ENCODE data around the gene CDKN2B.
"Not testable (repeated sequence)": the region's sequence is repeated elsewhere in the genome, so short reads cannot be mapped to it uniquely, and the experiment has no call there.

CDKN2B gene

GRCh38 chr9:21969951-21970799 lies 38.9 kb downstream of the CDKN2B start:
- in situ Hi-C loops (cut with MboI; ENCODE audit: low sequenced_read_pairs): no loop called here

- in situ Hi-C loops (cut with MboI; ENCODE audit: low sequenced_read_pairs): no loop called here
Observed at GRCh38 chr9:21969011-21969940, 39.8 kb downstream of the CDKN2B start.

GRCh38 chr9:21968331-21969010 lies 40.6 kb downstream of the CDKN2B start:
- in situ Hi-C loops (cut with MboI; ENCODE audit: low sequenced_read_pairs): no loop called here

- in situ Hi-C loops (cut with MboI; ENCODE audit: low sequenced_read_pairs): no loop called here
Observed at GRCh38 chr9:21967702-21968101, 41.4 kb downstream of the CDKN2B start.

- in situ Hi-C loops (cut with MboI; ENCODE audit: low sequenced_read_pairs): no loop called here
Observed at GRCh38 chr9:21967169-21967568, 41.9 kb downstream of the CDKN2B start.

- in situ Hi-C loops (cut with MboI; ENCODE audit: low sequenced_read_pairs): no loop called here
Observed at GRCh38 chr9:21966140-21966851, 42.8 kb downstream of the CDKN2B start.

- in situ Hi-C loops (cut with MboI; ENCODE audit: low sequenced_read_pairs): no loop called here
Observed at GRCh38 chr9:21965401-21965951, 43.6 kb downstream of the CDKN2B start.

- in situ Hi-C loops (cut with MboI; ENCODE audit: low sequenced_read_pairs): no loop called here
Observed at GRCh38 chr9:21964925-21965385, 44.1 kb downstream of the CDKN2B start.

- in situ Hi-C loops (cut with MboI; ENCODE audit: low sequenced_read_pairs): no loop called here
Observed at GRCh38 chr9:21961569-21961968, 47.5 kb downstream of the CDKN2B start.

- in situ Hi-C loops (cut with MboI; ENCODE audit: low sequenced_read_pairs): not testable (repeated sequence)
Observed at GRCh38 chr9:21959268-21959667, 49.8 kb downstream of the CDKN2B start.

- in situ Hi-C loops (cut with MboI; ENCODE audit: low sequenced_read_pairs): no loop called here
Observed at GRCh38 chr9:21958833-21959232, 50.3 kb downstream of the CDKN2B start.
